CD1c-positive myeloid dendritic cell (primary cell): ENCODE results near the gene HPCAL4.

Experiments
- DNase-seq: peaks from one replicate; pipeline ENCODE4 v3.0.0-alpha.2; 2016; ENCODE audit errors: extremely low spot score

The HPCAL4 gene

DNA sequence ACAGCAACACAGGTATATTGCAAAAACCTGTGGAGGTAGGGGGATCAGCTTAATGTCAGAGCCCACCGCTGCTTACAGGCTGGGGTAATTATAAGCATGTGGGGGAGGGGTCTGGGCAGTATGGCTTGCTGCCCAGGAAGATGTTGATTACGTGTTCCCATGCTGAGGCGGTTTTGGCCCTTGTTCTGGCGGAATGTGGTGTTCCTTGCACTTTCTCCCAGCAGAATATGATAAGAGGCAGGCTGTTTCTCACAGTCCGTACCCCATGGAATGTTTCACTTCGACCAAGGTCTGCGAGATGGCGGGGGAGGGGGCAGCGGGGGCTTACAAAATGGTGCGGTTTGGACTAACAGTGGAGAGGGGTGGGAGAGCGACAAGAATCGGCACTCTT lies 9.8 kb upstream of the HPCAL4 start:
- DNase-seq, result no peak

DNA sequence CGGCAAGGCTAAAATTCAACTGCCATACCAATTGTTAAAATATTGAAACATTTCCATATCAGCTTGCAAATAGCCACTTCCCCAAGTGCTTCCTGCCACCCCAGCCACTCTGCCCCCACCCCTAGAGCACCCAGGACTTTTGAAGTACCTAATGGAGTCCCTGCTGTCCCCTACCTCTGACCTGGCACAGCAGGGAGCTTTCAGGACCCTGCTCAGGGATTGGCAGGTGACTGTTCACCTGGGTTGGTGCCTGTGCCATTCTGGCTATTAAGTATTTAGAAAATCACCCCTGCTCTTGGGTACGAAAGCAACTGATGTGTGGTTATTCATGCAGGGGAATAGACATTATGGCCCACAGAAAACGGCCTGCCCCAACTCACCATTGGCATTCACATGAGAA lies 9.1 kb upstream of the HPCAL4 start:
- no peak for DNase-seq

DNA sequence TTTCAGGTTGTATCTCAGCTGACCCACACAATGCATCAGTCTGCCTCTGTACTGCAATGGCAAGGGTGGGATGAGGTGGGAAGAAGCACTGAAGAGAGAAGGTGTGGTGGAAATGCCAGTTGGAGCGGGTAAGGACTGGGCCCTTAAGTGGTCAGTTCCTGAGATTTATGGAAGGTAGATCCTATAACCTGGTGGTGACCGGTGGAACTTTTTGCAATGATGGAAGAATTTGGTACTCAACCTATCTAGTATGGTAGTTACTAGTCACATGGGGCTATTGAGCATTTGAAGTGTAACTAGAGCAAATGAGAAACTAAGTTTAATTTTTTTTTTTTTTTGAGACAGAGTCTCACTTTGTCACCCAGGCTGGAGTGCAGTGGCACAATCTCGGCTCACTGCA lies 8.2 kb upstream of the HPCAL4 start:
- no peak for DNase-seq

DNA sequence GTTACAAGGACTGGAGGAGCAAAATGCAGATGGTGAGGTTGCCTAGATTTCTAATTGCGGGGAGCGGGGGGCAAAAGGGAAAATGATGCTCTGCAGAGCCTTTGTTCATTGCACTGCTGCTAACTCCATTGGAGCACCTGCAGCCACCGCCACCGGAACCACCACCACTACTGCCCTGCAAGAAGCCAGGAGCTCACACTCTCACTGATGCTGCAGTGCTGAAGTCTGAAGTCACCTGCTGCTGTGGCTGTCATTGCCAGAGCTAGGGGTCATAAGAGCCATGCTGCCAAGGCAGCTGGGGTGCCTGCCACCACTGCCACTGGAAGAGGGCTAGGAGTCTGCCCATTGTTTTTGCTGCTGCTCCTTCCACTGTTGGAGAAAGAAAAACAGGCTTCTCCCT lies 7.3 kb upstream of the HPCAL4 start:
- no peak for DNase-seq

DNA sequence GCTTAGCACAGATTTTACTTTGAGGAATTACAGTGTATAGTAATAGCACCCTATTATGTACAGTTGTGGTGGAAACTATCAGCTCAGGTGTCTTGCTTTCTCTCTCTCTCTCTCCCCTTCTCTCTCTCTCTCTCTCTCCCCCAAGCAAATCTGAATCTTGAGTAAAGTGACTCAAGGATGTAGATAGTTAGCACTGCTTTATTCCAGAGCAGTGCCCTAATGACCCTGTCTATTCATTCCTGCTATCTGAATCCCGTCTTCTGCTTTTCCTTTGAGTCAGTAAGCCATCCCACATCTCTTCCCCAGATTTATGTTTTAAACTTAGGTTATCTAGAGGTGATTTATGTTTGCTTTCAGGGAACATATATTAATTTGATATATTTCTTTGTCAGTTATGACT lies 5.2 kb upstream of the HPCAL4 start:
- DNase-seq, result no peak

DNA sequence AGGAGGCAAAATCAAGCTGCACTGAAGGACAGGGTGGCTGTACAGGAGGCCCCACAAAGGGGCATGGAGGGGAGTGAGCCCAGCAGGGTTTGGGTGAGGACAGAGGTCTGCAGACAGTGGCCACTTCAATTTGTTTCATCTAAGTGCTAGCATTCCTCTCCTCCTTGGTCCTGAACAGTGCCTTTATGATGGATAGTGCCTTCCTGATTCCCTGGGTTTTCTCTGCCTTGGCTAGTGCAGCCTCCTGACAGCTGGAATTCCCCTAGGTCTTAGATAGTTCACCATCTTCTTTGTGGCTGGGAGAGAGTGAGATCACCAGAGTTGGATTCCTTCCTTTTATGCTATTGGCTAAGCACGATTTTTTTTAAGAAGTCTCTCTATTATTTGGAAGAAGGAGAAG lies 3.8 kb upstream of the HPCAL4 start:
- DNase-seq, result no peak

DNA sequence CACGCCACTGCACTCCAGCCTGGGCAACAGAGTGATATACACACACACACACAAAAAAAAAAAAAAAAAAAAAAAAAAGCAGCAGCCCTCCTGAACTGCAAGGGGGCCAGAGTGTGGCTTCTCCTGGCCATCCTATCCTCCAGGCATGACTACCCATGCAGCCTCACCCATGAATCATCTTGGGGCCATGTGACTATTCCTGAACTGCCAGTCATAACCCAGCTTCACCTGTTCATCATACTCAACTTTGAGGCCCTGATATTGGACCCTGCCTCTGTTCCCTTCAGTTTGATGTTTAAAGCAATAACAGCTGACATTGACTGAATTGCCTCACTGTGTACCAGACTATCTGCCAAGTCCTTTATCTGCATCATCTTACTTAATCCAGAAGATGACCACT lies 2.8 kb upstream of the HPCAL4 start:
- DNase-seq, result no peak

DNA sequence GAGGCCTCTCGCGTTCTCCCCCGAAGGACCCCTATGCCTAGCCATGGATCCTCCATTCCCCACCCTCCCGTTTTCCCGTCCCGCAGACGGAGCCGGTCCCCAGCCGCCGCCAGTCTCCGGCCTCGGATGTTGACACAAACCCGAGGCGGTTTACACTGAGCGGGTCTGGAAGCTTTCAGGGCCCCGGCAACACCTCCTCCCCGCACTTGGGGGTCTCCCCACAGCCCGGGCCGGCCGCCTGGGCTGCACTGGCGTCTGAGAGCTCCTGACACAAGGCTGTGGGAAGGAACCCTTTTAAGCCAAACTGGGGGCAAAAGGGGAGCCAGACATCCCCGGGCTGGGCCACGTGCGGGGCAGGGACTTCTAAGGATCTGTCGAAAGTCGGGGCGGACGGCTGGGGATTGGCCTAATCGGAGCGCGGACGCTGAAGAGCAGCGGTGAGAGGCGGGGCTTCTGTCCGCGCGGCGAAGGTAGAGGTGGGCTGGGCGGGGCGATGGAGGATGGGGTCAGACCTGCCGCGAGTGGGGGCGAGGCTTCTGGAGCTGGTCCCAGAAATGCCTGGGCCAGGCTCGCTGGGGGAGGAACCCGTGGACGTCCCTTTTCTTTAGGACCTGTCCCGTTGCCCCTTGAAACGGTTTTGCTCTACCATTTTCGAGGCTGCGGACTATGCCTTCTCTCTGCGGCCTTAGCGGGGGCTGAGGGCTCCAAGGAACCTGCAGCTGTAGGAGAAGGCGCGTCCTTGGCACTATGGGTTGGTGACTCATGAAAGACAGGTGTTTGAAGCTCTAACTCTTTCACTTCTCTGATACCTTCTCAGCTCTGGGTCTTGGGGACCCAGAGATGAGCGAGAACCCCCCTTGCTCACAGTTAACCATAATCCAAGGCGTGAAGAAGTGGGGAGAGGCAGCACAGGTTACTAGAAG lies 1.2 kb upstream of the HPCAL4 start:
- peak; percentile 4 for DNase-seq

DNA sequence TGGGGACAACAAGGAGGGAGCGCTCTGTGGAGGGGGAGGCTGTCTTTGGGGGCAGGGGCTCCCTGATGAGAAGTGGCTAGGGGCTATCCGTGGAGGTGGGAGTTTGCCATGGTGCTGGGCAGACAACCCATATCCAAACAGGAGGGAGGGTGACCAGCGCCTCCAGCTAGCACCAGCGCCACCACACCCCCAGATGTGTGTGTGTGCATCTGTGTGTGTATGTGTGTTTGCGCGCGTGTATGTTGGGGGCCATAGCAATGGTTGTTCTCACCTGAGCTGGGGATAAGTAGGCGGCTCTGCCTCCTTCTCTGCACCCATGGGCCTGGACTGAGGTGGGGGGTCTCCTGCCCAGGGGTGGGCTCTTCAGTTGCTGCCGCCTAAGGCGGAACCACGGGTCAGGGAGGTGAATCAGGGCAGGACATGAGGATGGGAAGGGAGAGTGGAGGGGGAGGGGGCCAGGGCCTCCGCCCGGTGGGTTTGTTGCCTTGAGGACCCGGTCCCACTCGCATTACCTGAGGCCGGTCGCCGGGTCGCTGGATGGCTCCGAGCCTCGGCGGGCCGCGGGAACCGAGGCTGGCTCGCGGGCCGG lies 345 bp downstream of the HPCAL4 start:
- no peak for DNase-seq

DNA sequence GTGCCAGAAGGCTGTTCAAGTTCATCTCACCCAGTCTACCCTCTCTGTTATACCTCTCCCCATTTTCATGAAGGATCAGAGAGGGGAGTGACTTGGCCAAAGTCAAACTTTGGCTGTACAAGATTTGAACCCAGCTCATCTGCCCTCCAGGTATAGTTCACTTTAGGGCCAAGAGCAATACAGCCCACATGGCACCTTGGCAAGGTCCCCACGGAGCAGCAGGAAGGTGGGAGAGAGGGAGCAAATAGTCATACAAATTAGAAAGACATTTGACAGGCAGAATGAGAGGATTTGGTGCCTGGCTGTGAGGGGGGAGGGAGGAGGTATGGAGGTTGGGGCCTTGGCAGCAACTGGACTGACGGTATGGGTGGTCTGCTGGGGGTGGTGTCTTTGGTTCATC lies 1.0 kb downstream of the HPCAL4 start:
- DNase-seq, result no peak

DNA sequence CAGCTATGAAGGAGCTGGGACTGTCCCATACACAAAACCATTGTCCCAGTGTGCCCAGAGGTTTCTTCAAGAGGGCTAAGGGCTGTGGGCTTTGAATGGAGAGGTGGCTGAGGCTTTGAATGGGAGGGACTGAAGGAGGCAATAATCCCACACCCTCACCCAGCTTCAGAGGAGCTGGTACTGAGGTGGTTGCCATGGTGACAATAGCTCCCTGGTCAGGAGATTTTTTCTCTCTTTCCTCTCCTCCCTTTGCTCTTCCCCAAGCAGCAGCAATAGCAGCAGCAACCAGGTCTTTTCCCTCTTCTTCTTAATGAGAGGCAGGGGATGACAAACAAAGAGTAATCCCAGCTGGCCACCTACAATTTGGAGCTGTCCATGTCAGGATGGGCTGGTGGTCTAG lies 1.6 kb downstream of the HPCAL4 start:
- DNase-seq, result no peak

DNA sequence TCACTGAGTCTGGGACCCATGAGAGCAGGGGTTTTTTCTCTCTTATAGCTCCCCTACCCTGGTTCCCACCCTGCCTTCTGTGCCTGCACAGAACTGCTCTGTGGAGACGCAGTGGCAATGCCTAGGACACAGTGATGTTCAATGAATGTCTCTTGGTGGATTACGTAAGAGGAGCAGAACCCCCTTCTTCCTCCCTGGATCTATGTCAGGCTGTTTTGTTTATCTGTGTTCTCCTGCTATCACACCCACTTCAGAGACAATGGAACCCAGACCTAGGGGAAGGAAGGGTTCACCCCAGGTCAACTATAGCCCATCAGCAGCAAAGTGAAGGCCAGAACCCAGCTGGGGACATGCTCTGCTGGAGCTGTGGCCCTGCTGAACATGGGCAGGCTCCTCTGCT lies 2.0 kb downstream of the HPCAL4 start:
- no peak for DNase-seq

DNA sequence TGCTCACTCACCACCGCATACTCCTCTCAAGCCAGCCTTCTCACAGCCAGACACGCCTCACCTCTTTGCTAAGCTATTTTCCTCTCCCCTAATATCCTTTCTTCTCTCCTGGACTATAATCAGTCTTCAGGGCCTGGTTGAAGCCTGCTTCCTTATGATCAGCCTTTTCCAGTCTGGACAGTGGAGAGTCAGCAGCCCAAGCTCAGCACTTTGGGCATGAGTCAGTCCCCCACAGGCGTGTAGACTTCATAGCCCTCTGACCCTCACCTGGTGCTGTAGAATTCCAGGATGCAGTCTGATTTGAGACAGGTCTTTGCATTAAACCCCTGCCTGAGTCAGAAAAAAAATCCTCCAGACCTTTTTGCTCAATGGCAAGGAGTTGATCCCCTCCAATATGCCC lies 2.5 kb downstream of the HPCAL4 start:
- no peak for DNase-seq

DNA sequence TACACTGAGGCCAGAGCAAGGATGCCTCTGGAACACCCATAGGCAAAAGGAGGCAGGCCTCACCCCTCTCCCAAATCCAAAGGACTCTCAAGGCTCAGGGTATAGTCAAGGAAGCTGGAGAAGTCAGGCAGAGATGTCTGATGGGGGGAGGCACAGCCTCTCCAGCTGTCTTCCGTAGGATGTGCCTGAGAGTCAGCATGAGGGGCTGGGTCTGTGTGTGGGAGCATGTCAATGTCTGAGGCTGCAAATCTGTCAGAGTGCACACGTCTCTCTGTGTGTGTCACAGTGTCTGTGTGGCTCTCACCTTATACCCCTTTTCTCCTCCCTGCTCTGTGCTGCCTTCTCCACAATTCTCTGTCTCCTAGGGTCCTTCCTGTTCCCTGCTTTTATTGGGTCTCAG lies 4.0 kb downstream of the HPCAL4 start:
- DNase-seq, result no peak

DNA sequence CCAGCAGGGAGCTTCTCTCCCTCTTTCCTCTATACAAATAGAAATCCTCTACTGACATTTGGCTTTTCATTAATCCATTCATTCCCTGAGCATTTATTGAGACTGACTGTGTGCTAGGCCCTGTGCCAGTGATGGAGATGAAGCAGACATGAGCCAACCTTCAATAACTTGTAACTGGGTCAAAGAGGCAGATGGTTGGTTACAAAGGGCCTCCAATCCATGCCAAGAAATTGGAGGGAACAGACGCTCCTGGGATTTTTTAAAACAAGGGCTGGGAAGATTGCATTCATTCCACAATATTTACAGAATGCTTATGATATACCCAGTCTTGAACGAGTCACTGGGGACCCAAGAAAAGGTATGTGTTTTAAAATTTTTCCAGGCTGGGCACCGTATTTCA lies 6.2 kb downstream of the HPCAL4 start:
- no peak for DNase-seq

DNA sequence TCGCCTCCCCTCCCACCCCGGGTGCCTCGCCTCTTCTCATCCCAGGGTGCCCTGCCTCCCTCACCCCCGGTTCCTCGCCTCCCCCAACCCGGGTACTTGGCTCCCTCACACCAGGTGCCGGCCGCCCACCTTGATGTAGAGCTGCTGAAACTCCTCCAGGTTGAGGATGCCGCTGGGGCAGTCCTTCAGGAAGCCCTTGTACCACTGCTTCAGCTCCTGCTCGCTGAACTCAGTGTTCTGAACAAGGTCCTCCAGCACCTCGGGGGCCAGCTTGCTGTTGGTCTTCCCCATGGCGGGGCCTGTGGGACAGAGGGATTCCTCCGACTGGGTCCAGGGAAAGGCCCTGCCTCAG lies 6.9 kb downstream of the HPCAL4 start:
- no peak for DNase-seq

DNA sequence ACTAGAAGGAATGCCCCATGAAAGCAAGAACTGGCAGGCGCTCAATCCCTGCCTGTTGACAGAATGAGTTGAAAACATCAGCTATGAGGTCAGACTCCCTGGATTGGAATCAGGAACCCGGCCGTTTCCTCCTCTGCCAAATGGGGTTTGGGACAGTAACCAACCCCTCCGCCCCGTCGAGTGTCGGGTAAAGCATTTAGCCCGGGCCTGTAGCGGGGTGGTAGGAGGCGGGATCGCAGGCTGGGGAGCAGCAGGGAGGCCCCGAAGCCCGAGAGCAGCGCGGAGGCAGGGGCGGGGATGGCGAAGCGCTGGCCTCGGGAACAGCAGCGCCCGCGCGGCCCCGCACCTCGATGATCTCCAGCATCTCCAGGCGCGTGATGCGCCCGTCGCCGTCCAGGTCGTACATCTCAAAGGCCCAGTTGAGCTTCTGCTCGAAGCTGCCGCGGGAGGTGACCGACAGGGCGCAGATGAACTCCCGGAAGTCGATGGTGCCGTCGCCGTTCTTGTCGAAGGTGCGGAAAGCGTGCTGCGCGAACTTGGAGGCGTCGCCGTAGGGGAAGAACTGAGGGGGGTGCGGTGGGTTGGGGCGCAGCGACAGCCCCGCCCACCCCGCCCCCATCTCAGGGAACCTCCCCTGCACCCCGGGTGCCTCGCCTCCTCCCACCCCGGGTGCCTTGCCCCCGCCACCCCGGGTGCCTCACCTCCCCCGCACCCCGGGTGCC lies 7.5 kb downstream of the HPCAL4 start:
- peak; percentile 14 for DNase-seq

DNA sequence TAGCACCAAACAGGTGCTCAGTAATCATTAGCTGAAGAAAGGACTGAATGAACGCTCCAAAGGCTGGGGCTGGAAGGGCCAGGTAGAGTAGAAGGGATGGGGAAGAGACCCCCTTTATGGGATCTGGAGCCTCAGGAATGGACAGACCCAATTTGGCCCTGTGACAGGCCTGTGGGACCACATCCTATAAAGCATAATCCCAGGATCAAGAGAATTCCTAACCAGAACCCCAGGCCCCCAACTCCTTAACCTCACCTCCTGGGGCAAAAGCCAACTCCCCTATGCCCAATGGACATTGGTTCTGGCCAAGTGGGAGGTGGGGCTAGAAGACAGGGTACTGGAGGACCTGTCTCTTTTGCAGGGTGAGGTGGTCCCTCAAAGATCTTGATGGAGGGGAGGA lies 9.2 kb downstream of the HPCAL4 start:
- no peak for DNase-seq

DNA sequence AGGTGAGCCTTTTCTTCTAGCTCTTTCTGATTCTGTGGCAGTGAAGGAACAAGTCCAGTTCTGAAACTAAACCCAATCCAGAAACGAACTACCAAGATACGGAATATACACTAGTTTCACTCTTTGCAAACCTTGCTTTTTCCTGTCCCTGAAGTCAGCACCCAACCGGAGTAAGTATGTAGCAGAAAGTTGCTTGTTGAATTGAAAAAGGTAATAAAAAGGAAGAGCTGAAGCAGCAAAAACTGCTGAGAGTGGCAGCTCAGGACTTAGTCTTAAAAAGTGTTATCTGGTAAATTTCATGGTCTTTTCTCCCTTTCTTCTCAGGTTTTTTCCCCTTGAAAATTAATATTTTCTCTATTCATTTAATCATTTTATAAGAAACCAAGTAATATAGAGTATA lies 9.9 kb downstream of the HPCAL4 start:
- DNase-seq, result no peak

DNA sequence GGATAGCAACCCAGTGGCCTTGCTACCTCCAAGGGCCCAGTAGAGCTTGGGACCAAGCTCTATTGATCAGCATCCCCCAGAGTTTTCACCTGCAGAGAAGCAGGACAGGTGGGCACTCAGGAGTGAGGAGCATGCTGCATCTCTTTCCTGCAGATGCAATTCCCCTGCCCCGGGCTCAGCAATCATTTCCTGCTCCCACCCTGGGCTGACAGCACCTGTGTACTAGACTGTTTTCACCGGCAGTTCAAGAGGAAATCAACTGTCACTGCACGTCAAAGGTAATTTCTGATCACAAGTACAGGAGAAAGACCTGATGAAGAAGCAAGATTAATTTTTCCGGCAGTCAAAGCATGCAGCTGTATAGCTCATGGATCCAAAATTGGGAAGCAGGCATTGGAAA lies 10.5 kb downstream of the HPCAL4 start:
- no peak for DNase-seq

DNA sequence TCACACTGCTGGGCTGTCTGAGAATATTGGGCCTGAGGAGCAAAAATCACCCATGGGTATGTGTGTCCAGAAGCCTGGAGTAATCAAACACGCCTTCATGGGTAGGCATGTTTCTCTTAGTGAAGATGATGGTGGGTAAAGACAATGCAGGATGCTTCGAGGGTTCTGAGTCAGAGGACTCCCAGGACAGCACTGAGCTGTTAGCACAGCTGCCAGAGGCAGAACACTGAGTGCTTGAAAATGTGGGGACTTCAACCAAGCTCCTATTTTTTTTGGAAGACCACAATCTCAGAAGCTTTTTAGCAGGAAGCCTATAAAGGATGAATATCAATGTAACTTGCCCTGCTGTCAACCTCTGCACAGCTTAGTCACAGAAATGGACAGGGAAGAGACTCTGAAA lies 11.4 kb downstream of the HPCAL4 start:
- no peak for DNase-seq

DNA sequence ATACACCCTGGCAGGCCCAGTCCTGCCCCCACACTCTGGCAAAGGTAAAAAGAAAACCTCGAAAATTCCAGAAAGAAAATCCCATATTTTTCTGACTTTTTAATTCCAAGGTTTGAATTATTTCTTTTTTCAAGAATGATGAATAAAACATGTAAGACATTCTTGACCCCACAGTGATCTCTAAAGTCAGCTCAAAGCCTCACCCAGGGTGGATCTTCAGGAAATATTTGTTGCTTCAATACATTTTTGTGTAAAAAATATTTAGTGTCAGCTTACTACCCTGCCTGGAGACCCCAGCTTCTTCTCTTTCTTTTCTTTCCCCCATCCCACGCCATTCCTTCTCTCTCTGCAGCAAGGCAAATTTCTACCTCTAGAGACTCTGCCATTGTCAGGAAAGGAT lies 12.3 kb downstream of the HPCAL4 start:
- no peak for DNase-seq

DNA sequence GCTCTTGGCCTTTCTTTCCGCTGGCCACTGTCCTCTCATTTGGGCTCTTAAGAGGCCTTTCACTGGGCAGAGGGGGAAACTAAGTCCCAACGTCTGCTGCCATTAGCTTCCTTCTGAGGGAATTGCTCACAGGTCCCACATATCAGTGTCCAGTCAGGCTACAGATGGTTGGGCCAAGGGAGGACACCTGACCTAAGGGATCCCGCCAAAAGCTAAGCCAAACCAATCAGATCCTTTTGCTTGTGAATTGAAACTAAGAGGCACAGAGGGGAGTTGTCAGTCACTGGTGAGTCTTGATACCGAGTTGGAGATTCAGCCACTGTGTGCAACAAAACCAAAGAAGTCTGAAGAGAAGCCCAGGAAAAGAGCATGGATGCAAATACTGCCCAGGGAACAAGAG lies 13.6 kb downstream of the HPCAL4 start:
- no peak for DNase-seq
